ENCODE data around the gene AKT3. TPM values are rescaled to one million over a fixed set of nuclear protein-coding genes. Genes with fewer than 3 reads are reported as not detected.

Gene AKT3
- polyA plus RNA-seq, 6 donors from 2014 or later, result 2.8 to 6.4 (median 3.5) TPM; not detected in 1

- ATAC-seq (ENCODE audit: low read depth in 2 of 2) (no peak), DNase-seq (no peak)
- H3K27ac Mint-ChIP-seq, result peak overlapping the region in 1 of 6 donors; percentile 3
- H3K27me3 Mint-ChIP-seq, result no peaks in the 10 kb centered on the region
- H3K9me3 Mint-ChIP-seq, result no peaks in the 10 kb centered on the region
- peaks cover 13 to 14% (median 13%) of the 10 kb centered on the region in 3 donors for H3K4me1 Mint-ChIP-seq
- H3K4me3 Mint-ChIP-seq, result no peak overlapping the region
- H3K36me3 Mint-ChIP-seq, result peaks cover 8 to 10% of the 10 kb centered on the region in 2 donors
These were observed 356.6 kb downstream of the AKT3 start for GRCh38 chr1:243493156-243494129.

- Mint-ChIP-seq H3K27ac (peak overlapping the region in 1 of 6 donors; percentile 78), H3K4me3 (no peak overlapping the region), H3K9me3 (no peaks in the 10 kb centered on the region), H3K36me3 (peaks cover 7 to 10% of the 10 kb centered on the region in 2 donors), H3K27me3 (no peaks in the 10 kb centered on the region), H3K4me1 (peaks cover 4 to 9% (median 5%) of the 10 kb centered on the region in 3 donors)
- no peak for DNase-seq
- no peak for ATAC-seq (ENCODE audit: low read depth in 2 of 2)
These were observed 359.0 kb downstream of the AKT3 start for GRCh38 chr1:243490748-243491686.

GRCh38 chr1:243489681-243490546 lies 360.1 kb downstream of the AKT3 start:
- ATAC-seq (ENCODE audit: low read depth in 2 of 2) (no peak), DNase-seq (no peak)
- no peak overlapping the region for H3K27ac Mint-ChIP-seq
- H3K9me3 Mint-ChIP-seq, result no peaks in the 10 kb centered on the region
- H3K4me3 Mint-ChIP-seq, result peak overlapping the region in 1 of 8 donors; percentile 70
- peaks cover 0 to 5% (median 0%) of the 10 kb centered on the region in 3 donors for H3K4me1 Mint-ChIP-seq
- peaks cover 4 to 10% of the 10 kb centered on the region in 2 donors for H3K36me3 Mint-ChIP-seq
- no peaks in the 10 kb centered on the region for H3K27me3 Mint-ChIP-seq

GRCh38 chr1:243489158-243489527 lies 360.9 kb downstream of the AKT3 start:
- no peaks in the 10 kb centered on the region for H3K27me3 Mint-ChIP-seq
- DNase-seq, result no peak
- ATAC-seq (ENCODE audit: low read depth in 2 of 2), result no peak
- H3K4me1 Mint-ChIP-seq, result peaks cover 0 to 5% (median 0%) of the 10 kb centered on the region in 3 donors
- H3K9me3 Mint-ChIP-seq, result no peaks in the 10 kb centered on the region
- peaks cover 4 to 10% of the 10 kb centered on the region in 2 donors for H3K36me3 Mint-ChIP-seq
- H3K4me3 Mint-ChIP-seq, result no peak overlapping the region
- peak overlapping the region in 1 of 6 donors; percentile 74 for H3K27ac Mint-ChIP-seq

GRCh38 chr1:243488459-243489157 lies 361.4 kb downstream of the AKT3 start:
- no peak overlapping the region for H3K4me3 Mint-ChIP-seq
- H3K36me3 Mint-ChIP-seq, result peaks cover 4 to 10% of the 10 kb centered on the region in 2 donors
- H3K9me3 Mint-ChIP-seq, result no peaks in the 10 kb centered on the region
- peaks cover 4 to 10% (median 4%) of the 10 kb centered on the region in 3 donors for H3K4me1 Mint-ChIP-seq
- no peak overlapping the region for H3K27ac Mint-ChIP-seq
- no peak for DNase-seq
- peaks cover 0 to 5% (median 0%) of the 10 kb centered on the region in 3 donors for H3K27me3 Mint-ChIP-seq
- no peak for ATAC-seq (ENCODE audit: low read depth in 2 of 2)

GRCh38 chr1:243487649-243488227 lies 362.3 kb downstream of the AKT3 start:
- Mint-ChIP-seq H3K36me3 (peaks cover 4 to 10% of the 10 kb centered on the region in 2 donors), H3K27me3 (peaks cover 0 to 8% (median 0%) of the 10 kb centered on the region in 3 donors), H3K27ac (no peak overlapping the region), H3K9me3 (no peaks in the 10 kb centered on the region), H3K4me1 (peaks cover 7 to 14% (median 7%) of the 10 kb centered on the region in 3 donors), H3K4me3 (peak overlapping the region in 4 of 8 donors; percentile 13 to 63 (median 54))
- ATAC-seq (ENCODE audit: low read depth in 2 of 2) (peak in 1 of 2 donors; percentile 21), DNase-seq (no peak)

GRCh38 chr1:243487036-243487648 lies 362.9 kb downstream of the AKT3 start:
- peaks cover 4 to 10% of the 10 kb centered on the region in 2 donors for H3K36me3 Mint-ChIP-seq
- ATAC-seq (ENCODE audit: low read depth in 2 of 2), result no peak
- H3K4me1 Mint-ChIP-seq, result peaks cover 13 to 20% (median 13%) of the 10 kb centered on the region in 3 donors
- peaks cover 0 to 14% (median 0%) of the 10 kb centered on the region in 3 donors for H3K27me3 Mint-ChIP-seq
- H3K9me3 Mint-ChIP-seq, result no peaks in the 10 kb centered on the region
- no peak overlapping the region for H3K27ac Mint-ChIP-seq
- no peak for DNase-seq
- H3K4me3 Mint-ChIP-seq, result peak overlapping the region in 5 of 8 donors; percentile 13 to 63 (median 56)

GRCh38 chr1:243483952-243484351 lies 366.1 kb downstream of the AKT3 start:
- peak overlapping the region in 2 of 6 donors; percentile 69 to 79 for H3K27ac Mint-ChIP-seq

GRCh38 chr1:243483071-243483771 lies 366.8 kb downstream of the AKT3 start:
- DNase-seq, result no peak
- peaks cover 20 to 37% (median 25%) of the 10 kb centered on the region in 3 donors for H3K4me1 Mint-ChIP-seq
- H3K36me3 Mint-ChIP-seq, result peaks cover 0 to 9% of the 10 kb centered on the region in 2 donors
- H3K9me3 Mint-ChIP-seq, result peaks cover 0 to 5% (median 0%) of the 10 kb centered on the region in 7 donors
- H3K27me3 Mint-ChIP-seq, result peaks cover 0 to 20% (median 11%) of the 10 kb centered on the region in 3 donors
- H3K4me3 Mint-ChIP-seq, result peak overlapping the region; percentile 76 to 89 (median 84)
- H3K27ac Mint-ChIP-seq, result peak overlapping the region in 4 of 6 donors; percentile 69 to 95 (median 86)
- peak; percentile 62 to 64 for ATAC-seq (ENCODE audit: low read depth in 2 of 2)

More at GRCh38 chr1:243483952-243484351, 366.1 kb downstream of the AKT3 start:
- Mint-ChIP-seq H3K27me3 (peaks cover 0 to 20% (median 11%) of the 10 kb centered on the region in 3 donors), H3K9me3 (peaks cover 0 to 5% (median 0%) of the 10 kb centered on the region in 7 donors), H3K4me1 (peaks cover 20 to 37% (median 25%) of the 10 kb centered on the region in 3 donors), H3K36me3 (peaks cover 0 to 9% of the 10 kb centered on the region in 2 donors), H3K4me3 (peak overlapping the region; percentile 70 to 89 (median 82))
- DNase-seq (no peak), ATAC-seq (ENCODE audit: low read depth in 2 of 2) (no peak)

- Mint-ChIP-seq H3K4me3 (peak overlapping the region; percentile 76 to 88 (median 83)), H3K4me1 (peaks cover 20 to 37% (median 25%) of the 10 kb centered on the region in 3 donors), H3K36me3 (peaks cover 0 to 9% of the 10 kb centered on the region in 2 donors), H3K9me3 (peaks cover 0 to 5% (median 0%) of the 10 kb centered on the region in 7 donors), H3K27me3 (peaks cover 0 to 20% (median 11%) of the 10 kb centered on the region in 3 donors), H3K27ac (peak overlapping the region in 3 of 6 donors; percentile 39 to 66 (median 48))
- DNase-seq (no peak), ATAC-seq (ENCODE audit: low read depth in 2 of 2) (peak; percentile 12 to 28)
These were observed 367.7 kb downstream of the AKT3 start for GRCh38 chr1:243482141-243483022.
